GM12878 (cell line): Measurements from ENCODE around the gene STARD5. TPM values are rescaled to one million over a fixed set of nuclear protein-coding genes. Genes with fewer than 3 reads are reported as not detected.

ENCODE experiments used
- ATAC-seq: fragments of 200-7000 bp; cut with Tn5 transposase; 3 replicates; pipeline ENCODE4 v1.9.1; 2020; ENCODE audit warnings: mild to moderate bottlenecking, moderate library complexity
- BruUV-seq: library from RNA; stranded (reverse); fragments of 400-500 nt; replicated peaks from 2 replicates; lab custom pipeline; 2021; lab: Mats Ljungman, UMichigan
- CTCF ChIA-PET: fragments of 300-600 bp; sonication (Branson Sonifier 250); formaldehyde crosslinking; extraction: SDS; loops from one replicate; lab custom pipeline; 2021; ENCODE audit warnings: inconsistent platforms; lab: Yijun Ruan, JAX
- POLR2A ChIA-PET: fragments of 350-600 bp; formaldehyde crosslinking; extraction: SDS; loops from one replicate; lab custom pipeline; 2021; ENCODE audit warnings: inconsistent platforms; lab: Charles Lee
- RAD21 ChIA-PET: fragments of 300-600 bp; sonication (Branson Sonifier 250); formaldehyde crosslinking; loops from one replicate; lab custom pipeline; 2023; ENCODE audit warnings: antibody characterized with exemption; ENCODE audit not compliant: unreplicated experiment; lab: Charles Lee
- SMC1A ChIA-PET: fragments of 300-600 bp; sonication (Branson Sonifier 250); formaldehyde crosslinking; loops from one replicate; lab custom pipeline; 2023; ENCODE audit not compliant: unreplicated experiment, uncharacterized antibody; lab: Charles Lee
- DNase-seq: peaks from one replicate; pipeline ENCODE4 v3.0.0-alpha.2; 2011; ENCODE audit warnings: low read depth, low spot score
- FAIRE-seq: peaks from 3 replicates; lab custom pipeline; 2011; peaks lifted over from hg19 to GRCh38; lab: Jason Lieb, UNC
- H2AFZ ChIP-seq: 2 replicates; pipeline ENCODE4 v1.6.0; 2011; ENCODE audit warnings: low read depth, low read length, control low read depth; ENCODE audit not compliant: control insufficient read depth
- H3K27ac ChIP-seq: 2 replicates; pipeline ENCODE4 v1.5.1; 2011; ENCODE audit warnings: control low read depth; ENCODE audit not compliant: control insufficient read depth, insufficient read depth
- H3K27me3 ChIP-seq, 2 experiments: replicated peaks in 1 of 2; 2 replicates each; pipeline versions ENCODE4 v1.6.0 to v1.6.1; 2011; ENCODE audit warnings: low read length in 1 of 2; ENCODE audit not compliant: control insufficient read depth in 2 of 2, insufficient read depth in 2 of 2
- H3K36me3 ChIP-seq, 2 experiments: 2 replicates each; pipeline ENCODE4 v1.5.1; 2011; ENCODE audit warnings: low read length in 1 of 2; ENCODE audit not compliant: control insufficient read depth in 2 of 2, insufficient read depth in 2 of 2
- H3K4me1 ChIP-seq: 2 replicates; pipeline ENCODE4 v1.6.1; 2011; ENCODE audit warnings: mild to moderate bottlenecking, low read length, moderate library complexity, mixed read lengths; ENCODE audit not compliant: control insufficient read depth, insufficient read depth
- H3K4me2 ChIP-seq: 2 replicates; pipeline ENCODE4 v1.6.0; 2011; ENCODE audit warnings: control low read depth; ENCODE audit not compliant: control insufficient read depth, insufficient read depth
- H3K4me3 ChIP-seq: fragments of 200-600 bp; sonication (generic); 2 replicates; pipeline ENCODE4 v1.5.1; 2016
- H3K79me2 ChIP-seq: 2 replicates; pipeline ENCODE4 v1.6.0; 2011; ENCODE audit warnings: low read length; ENCODE audit not compliant: control insufficient read depth, insufficient read depth
- H3K9ac ChIP-seq: 2 replicates; pipeline ENCODE4 v1.8.0; 2011; ENCODE audit warnings: low read length, control low read depth, mixed read lengths; ENCODE audit not compliant: control insufficient read depth, insufficient read depth
- H3K9me3 ChIP-seq: replicated peaks from 3 replicates; pipeline ENCODE4 v1.5.1; 2011; ENCODE audit warnings: mild to moderate bottlenecking, low read length; ENCODE audit not compliant: control insufficient read depth, insufficient read depth
- H4K20me1 ChIP-seq: 2 replicates; pipeline ENCODE4 v1.6.0; 2011; ENCODE audit not compliant: control insufficient read depth, insufficient read depth
- BRCA1 ChIP-seq: IDR thresholded peaks from 2 replicates; pipeline ENCODE4 v1.6.1; 2011; ENCODE audit warnings: low read depth, low read length, improper control_type of control experiment
- DPF2 ChIP-seq: fragments of 450-650 bp; IDR thresholded peaks from 2 replicates; pipeline ENCODE4 v1.6.1; 2017; ENCODE audit warnings: mild to moderate bottlenecking
- EP300 ChIP-seq, 2 experiments: fragments of 150-350 bp in 1 of 2; IDR thresholded peaks; 2 replicates each; pipeline ENCODE4 v1.6.1; 2011 to 2012; ENCODE audit warnings: low read depth in 2 of 2, low read length in 2 of 2, borderline replicate concordance in 1 of 2, improper control_type of control experiment in 1 of 2, inconsistent platforms in 1 of 2; ENCODE audit not compliant: control insufficient read depth in 1 of 2
- ETV6 ChIP-seq, 2 experiments: fragments of 450-650 bp in 1 of 2; IDR thresholded peaks in 1 of 2; conservative IDR thresholded peaks in 1 of 2; 2 replicates each; pipeline ENCODE4 v1.6.1; 2014; ENCODE audit warnings: antibody characterized with exemption in 1 of 2, borderline replicate concordance in 1 of 2, low read depth in 1 of 2, mild to moderate bottlenecking in 1 of 2, moderate library complexity in 1 of 2
- FOXM1 ChIP-seq: IDR thresholded peaks from 2 replicates; pipeline ENCODE4 v1.6.1; 2012; ENCODE audit warnings: low read depth, mild to moderate bottlenecking, inconsistent platforms, low read length, moderate library complexity
- GABPA ChIP-seq: IDR thresholded peaks from 2 replicates; pipeline ENCODE4 v1.6.1; 2014; ENCODE audit warnings: antibody characterized with exemption, low read depth, mild to moderate bottlenecking, inconsistent platforms
- JUND ChIP-seq: IDR thresholded peaks from 2 replicates; pipeline ENCODE4 v1.6.1; 2012; ENCODE audit warnings: low read depth, mild to moderate bottlenecking, low read length, improper control_type of control experiment, moderate library complexity
- MTA3 ChIP-seq: IDR thresholded peaks from 2 replicates; pipeline ENCODE4 v1.6.1; 2012; ENCODE audit warnings: low read length, inconsistent platforms, borderline replicate concordance
- MYC ChIP-seq: IDR thresholded peaks from 2 replicates; pipeline ENCODE4 v1.6.1; 2011; ENCODE audit warnings: mild to moderate bottlenecking, low read length, moderate library complexity, inconsistent platforms; ENCODE audit not compliant: insufficient read depth, insufficient replicate concordance, insufficient read length, severe bottlenecking
- NFXL1 ChIP-seq: fragments of 450-650 bp; IDR thresholded peaks from 2 replicates; pipeline ENCODE4 v1.6.1; 2017; ENCODE audit warnings: antibody characterized with exemption, mild to moderate bottlenecking, borderline replicate concordance
- NRF1 ChIP-seq: conservative IDR thresholded peaks from 2 replicates; pipeline ENCODE4 v1.6.1; 2011; ENCODE audit warnings: mild to moderate bottlenecking, low read depth, low read length, improper control_type of control experiment
- RBBP5 ChIP-seq: fragments of 200-600 bp; sonication (generic); conservative IDR thresholded peaks from 2 replicates; pipeline ENCODE4 v1.6.1; 2016
- SKIL ChIP-seq: fragments of 450-650 bp; IDR thresholded peaks from 2 replicates; pipeline ENCODE4 v1.6.1; 2017; ENCODE audit warnings: mild to moderate bottlenecking, low read depth, inconsistent platforms; ENCODE audit not compliant: poor library complexity, severe bottlenecking
- STAT3 ChIP-seq: IDR thresholded peaks from 2 replicates; pipeline ENCODE4 v1.6.1; 2011; ENCODE audit warnings: low read depth, low read length, improper control_type of control experiment
- ZBED1 ChIP-seq: IDR thresholded peaks from 2 replicates; pipeline ENCODE4 v1.6.1; 2016; ENCODE audit warnings: borderline replicate concordance
- ZNF207 ChIP-seq: fragments of 450-650 bp; IDR thresholded peaks from 2 replicates; pipeline ENCODE4 v1.6.1; 2014; ENCODE audit warnings: antibody characterized with exemption, mild to moderate bottlenecking, borderline replicate concordance
- ZNF622 ChIP-seq: fragments of 450-650 bp; IDR thresholded peaks from 2 replicates; pipeline ENCODE4 v1.6.1; 2017; ENCODE audit warnings: mild to moderate bottlenecking, inconsistent platforms
- WGBS: methylation state at CpG from one replicate; pipeline ENCODE4 v1.1.6; 2016; ENCODE audit warnings: low lambda C conversion rate; ENCODE audit not compliant: insufficient replicate concordance, insufficient coverage; ENCODE audit errors: missing lambda C conversion rate; 5-methylcytosine and 5-hydroxymethylcytosine counted together
- in situ Hi-C: fragments of 300-500 bp; cut with MboI; formaldehyde crosslinking; loops from 9 replicates; pipeline ENCODE4 v1.14.3; 2018; ENCODE audit warnings: mixed read lengths
- intact Hi-C: fragments of 100-400 bp; cut with micrococcal nuclease; formaldehyde crosslinking; loops from one replicate; pipeline ENCODE4 v1.14.2; 2022; ENCODE audit not compliant: unreplicated experiment
- polyA plus RNA-seq, 11 experiments: library from polyadenylated mRNA; depleted of rRNA in 4 of 11; unstranded in 6 of 11; stranded (reverse) in 5 of 11; fragments of >200 nt; fragmentation: Nextera tagmentation in 4 of 11; fragmentation: Illumina TruSeq in 1 of 11; extraction: Ambion mirVana in 4 of 11; extraction: Trizol in 1 of 11; gene quantifications; 1 replicate in 1 of 11; 2 replicates in 10 of 11; pipeline versions ENCODE4 v1.2.1 to v1.2.3, GENCODE V29; 2011 to 2016; ENCODE audit warnings: inconsistent platforms in 2 of 11, missing spikeins in 2 of 11, low read depth in 1 of 11
- total RNA-seq, 4 experiments: library from RNA; depleted of rRNA in 3 of 4; stranded (reverse); fragments of >200 nt in 3 of 4; fragmentation: Illumina TruSeq in 1 of 4; extraction: Trizol in 1 of 4; gene quantifications; 2 replicates each; pipeline versions ENCODE4 v1.2.1 to v1.2.3, GENCODE V29; 2013 to 2021

The STARD5 gene
- total and polyA plus RNA-seq, 10 of the 15 experiments (the other 5 are each of a cell fraction or from before 2014, with no cell fraction given) = 2.3 to 9.4 (median 4.7) TPM

GRCh38 chr15:81282606-81282895 lies 41.4 kb downstream of the STARD5 start:
- ChIA-PET POLR2A (interaction anchor here (2.3 kb wide), 1 partner anchor 9 kb away, joined by 5 read pairs; no protein-coding TSS in a partner anchor), CTCF (interaction anchor here (1.1 to 1.6 kb wide), 2 partner anchors 17 to 52 kb away, joined by 4 to 8 read pairs; no protein-coding TSS in a partner anchor), RAD21 (interaction anchor here (0.8 to 2.2 kb wide), 3 partner anchors 10 to 52 kb away, joined by 3 to 9 read pairs (median 8); no protein-coding TSS in a partner anchor), SMC1A (interaction anchor here (2.6 kb wide), 1 partner anchor 45 kb away, joined by 7 read pairs; no protein-coding TSS in a partner anchor)
- H3K9ac ChIP-seq = no peak overlapping the region
- FAIRE-seq (no peak), DNase-seq (no peak), ATAC-seq (no peak)
- no peaks in the 10 kb centered on the region for H3K36me3 ChIP-seq
- 91% methylated on average over 18 of the region's 18 CpGs for WGBS
- H3K4me3 ChIP-seq = no peak overlapping the region
- no peaks in the 10 kb centered on the region for H3K79me2 ChIP-seq
- peaks cover 30% of the 10 kb centered on the region for H3K4me1 ChIP-seq
- in situ Hi-C loops = loop anchor here (10.0 to 25.0 kb wide), 3 partner anchors 762 to 1930 kb away; partner anchors contain the start of genes HDGFL3 and MEX3B
- no TSS peak for BruUV-seq
- intact Hi-C loops = no loop called here
- no peaks in the 10 kb centered on the region for H3K27me3 ChIP-seq
- TF ChIP-seq ETV6 (conservative IDR thresholded peaks at IDR 0.05 in 1 of 2, IDR thresholded peaks at IDR 0.05 in 1 of 2; ENCODE audit: borderline replicate concordance in 1 of 2, low read depth in 1 of 2) (no peak), BRCA1 (no peak), JUND (no peak), NFXL1 (no peak), FOXM1 (no peak), EP300 (IDR thresholded peaks at IDR 0.05; ENCODE audit: borderline replicate concordance in 1 of 2, control insufficient read depth in 1 of 2, low read depth in 2 of 2, low read length in 2 of 2) (no peak), MTA3 (no peak), DPF2 (no peak), GABPA (no peak), SKIL (no peak), NRF1 (no peak), ZNF622 (no peak), STAT3 (no peak), ZNF207 (no peak), MYC (no peak), RBBP5 (no peak), ZBED1 (no peak)
- H3K9me3 ChIP-seq = peaks cover under 1% of the 10 kb centered on the region; the same call in 2 of the 3 replicates
- no peaks in the 10 kb centered on the region for H4K20me1 ChIP-seq
- no peak overlapping the region for H3K27ac ChIP-seq
- H2AFZ ChIP-seq = no peak overlapping the region
- H3K4me2 ChIP-seq = no peak overlapping the region
